GM12878 (cell line): ENCODE data around the gene ZFP64. TPM values are rescaled to one million over a fixed set of nuclear protein-coding genes. Genes with fewer than 3 reads are reported as not detected.

ENCODE experiments used
- ATAC-seq: fragments of 200-7000 bp; cut with Tn5 transposase; 3 replicates; pipeline ENCODE4 v1.9.1; 2020; ENCODE audit warnings: mild to moderate bottlenecking, moderate library complexity
- BruUV-seq: library from RNA; stranded (reverse); fragments of 400-500 nt; replicated peaks from 2 replicates; lab custom pipeline; 2021; lab: Mats Ljungman, UMichigan
- CTCF ChIA-PET: fragments of 300-600 bp; sonication (Branson Sonifier 250); formaldehyde crosslinking; extraction: SDS; loops from one replicate; lab custom pipeline; 2021; ENCODE audit warnings: inconsistent platforms; lab: Yijun Ruan, JAX
- POLR2A ChIA-PET: fragments of 350-600 bp; formaldehyde crosslinking; extraction: SDS; loops from one replicate; lab custom pipeline; 2021; ENCODE audit warnings: inconsistent platforms; lab: Charles Lee
- RAD21 ChIA-PET: fragments of 300-600 bp; sonication (Branson Sonifier 250); formaldehyde crosslinking; loops from one replicate; lab custom pipeline; 2023; ENCODE audit warnings: antibody characterized with exemption; ENCODE audit not compliant: unreplicated experiment; lab: Charles Lee
- SMC1A ChIA-PET: fragments of 300-600 bp; sonication (Branson Sonifier 250); formaldehyde crosslinking; loops from one replicate; lab custom pipeline; 2023; ENCODE audit not compliant: unreplicated experiment, uncharacterized antibody; lab: Charles Lee
- DNase-seq: peaks from one replicate; pipeline ENCODE4 v3.0.0-alpha.2; 2011; ENCODE audit warnings: low read depth, low spot score
- FAIRE-seq: peaks from 3 replicates; lab custom pipeline; 2011; peaks lifted over from hg19 to GRCh38; lab: Jason Lieb, UNC
- H2AFZ ChIP-seq: 2 replicates; pipeline ENCODE4 v1.6.0; 2011; ENCODE audit warnings: low read depth, low read length, control low read depth; ENCODE audit not compliant: control insufficient read depth
- H3K27ac ChIP-seq: 2 replicates; pipeline ENCODE4 v1.5.1; 2011; ENCODE audit warnings: control low read depth; ENCODE audit not compliant: control insufficient read depth, insufficient read depth
- H3K27me3 ChIP-seq, 2 experiments: replicated peaks in 1 of 2; 2 replicates each; pipeline versions ENCODE4 v1.6.0 to v1.6.1; 2011; ENCODE audit warnings: low read length in 1 of 2; ENCODE audit not compliant: control insufficient read depth in 2 of 2, insufficient read depth in 2 of 2
- H3K36me3 ChIP-seq, 2 experiments: 2 replicates each; pipeline ENCODE4 v1.5.1; 2011; ENCODE audit warnings: low read length in 1 of 2; ENCODE audit not compliant: control insufficient read depth in 2 of 2, insufficient read depth in 2 of 2
- H3K4me1 ChIP-seq: 2 replicates; pipeline ENCODE4 v1.6.1; 2011; ENCODE audit warnings: mild to moderate bottlenecking, low read length, moderate library complexity, mixed read lengths; ENCODE audit not compliant: control insufficient read depth, insufficient read depth
- H3K4me2 ChIP-seq: 2 replicates; pipeline ENCODE4 v1.6.0; 2011; ENCODE audit warnings: control low read depth; ENCODE audit not compliant: control insufficient read depth, insufficient read depth
- H3K4me3 ChIP-seq: fragments of 200-600 bp; sonication (generic); 2 replicates; pipeline ENCODE4 v1.5.1; 2016
- H3K79me2 ChIP-seq: 2 replicates; pipeline ENCODE4 v1.6.0; 2011; ENCODE audit warnings: low read length; ENCODE audit not compliant: control insufficient read depth, insufficient read depth
- H3K9ac ChIP-seq: 2 replicates; pipeline ENCODE4 v1.8.0; 2011; ENCODE audit warnings: low read length, control low read depth, mixed read lengths; ENCODE audit not compliant: control insufficient read depth, insufficient read depth
- H3K9me3 ChIP-seq: replicated peaks from 3 replicates; pipeline ENCODE4 v1.5.1; 2011; ENCODE audit warnings: mild to moderate bottlenecking, low read length; ENCODE audit not compliant: control insufficient read depth, insufficient read depth
- H4K20me1 ChIP-seq: 2 replicates; pipeline ENCODE4 v1.6.0; 2011; ENCODE audit not compliant: control insufficient read depth, insufficient read depth
- ATF7 ChIP-seq: fragments of 450-650 bp; IDR thresholded peaks from 2 replicates; pipeline ENCODE4 v1.6.1; 2016; ENCODE audit warnings: low read depth, mild to moderate bottlenecking
- ELK1 ChIP-seq: IDR thresholded peaks from 2 replicates; pipeline ENCODE4 v1.6.1; 2012; ENCODE audit warnings: low read depth, low read length, improper control_type of control experiment
- HDAC6 ChIP-seq: fragments of 200-600 bp; sonication (generic); IDR thresholded peaks from one replicate; pipeline ENCODE4 v1.8.0; 2017; ENCODE audit warnings: antibody characterized with exemption; ENCODE audit not compliant: unreplicated experiment
- HDGF ChIP-seq: fragments of 450-650 bp; IDR thresholded peaks from 2 replicates; pipeline ENCODE4 v1.6.1; 2016; ENCODE audit warnings: antibody characterized with exemption
- HSF1 ChIP-seq: fragments of 150-350 bp; IDR thresholded peaks from 2 replicates; pipeline ENCODE4 v1.6.1; 2014; ENCODE audit warnings: mild to moderate bottlenecking, low read depth, low read length
- KLF5 ChIP-seq: fragments of 450-650 bp; IDR thresholded peaks from 2 replicates; pipeline ENCODE4 v1.6.1; 2014; ENCODE audit warnings: mild to moderate bottlenecking; ENCODE audit not compliant: partially characterized antibody
- MYB ChIP-seq: fragments of 150-350 bp; IDR thresholded peaks from 2 replicates; pipeline ENCODE4 v1.6.1; 2014; ENCODE audit warnings: mild to moderate bottlenecking, low read depth, low read length, borderline replicate concordance
- NFYA ChIP-seq: IDR thresholded peaks from 2 replicates; pipeline ENCODE4 v1.6.1; 2011; ENCODE audit warnings: low read depth, mild to moderate bottlenecking, low read length, improper control_type of control experiment, borderline replicate concordance
- NR2C1 ChIP-seq: fragments of 450-650 bp; IDR thresholded peaks from 2 replicates; pipeline ENCODE4 v1.6.1; 2017; ENCODE audit warnings: antibody characterized with exemption, mild to moderate bottlenecking, moderate library complexity
- POLR2AphosphoS2 ChIP-seq: IDR thresholded peaks from 2 replicates; pipeline ENCODE4 v1.6.1; 2011; ENCODE audit warnings: low read depth, mild to moderate bottlenecking, low read length, improper control_type of control experiment, moderate library complexity
- RBBP5 ChIP-seq: fragments of 200-600 bp; sonication (generic); conservative IDR thresholded peaks from 2 replicates; pipeline ENCODE4 v1.6.1; 2016
- RELB ChIP-seq: fragments of 450-650 bp; IDR thresholded peaks from 2 replicates; pipeline ENCODE4 v1.6.1; 2017; ENCODE audit warnings: low read depth, mild to moderate bottlenecking, moderate library complexity
- SMAD5 ChIP-seq: IDR thresholded peaks from 2 replicates; pipeline ENCODE4 v1.6.1; 2016; ENCODE audit warnings: antibody characterized with exemption, low read depth
- STAT1 ChIP-seq: fragments of 450-650 bp; conservative IDR thresholded peaks from 2 replicates; pipeline ENCODE4 v1.6.1; 2014; ENCODE audit warnings: antibody characterized with exemption, mild to moderate bottlenecking
- TARDBP ChIP-seq: IDR thresholded peaks from 2 replicates; pipeline ENCODE4 v1.6.1; 2016; ENCODE audit warnings: borderline replicate concordance
- TBL1XR1 ChIP-seq: IDR thresholded peaks from 2 replicates; pipeline ENCODE4 v1.6.1; 2012; ENCODE audit warnings: low read depth, low read length, improper control_type of control experiment
- ZBED1 ChIP-seq: IDR thresholded peaks from 2 replicates; pipeline ENCODE4 v1.6.1; 2016; ENCODE audit warnings: borderline replicate concordance
- ZSCAN29 ChIP-seq: fragments of 450-650 bp; IDR thresholded peaks from 2 replicates; pipeline ENCODE4 v1.6.1; 2017; ENCODE audit warnings: mild to moderate bottlenecking, moderate library complexity
- WGBS: methylation state at CpG from one replicate; pipeline ENCODE4 v1.1.6; 2016; ENCODE audit warnings: low lambda C conversion rate; ENCODE audit not compliant: insufficient replicate concordance, insufficient coverage; ENCODE audit errors: missing lambda C conversion rate; 5-methylcytosine and 5-hydroxymethylcytosine counted together
- in situ Hi-C: fragments of 300-500 bp; cut with MboI; formaldehyde crosslinking; loops from 9 replicates; pipeline ENCODE4 v1.14.3; 2018; ENCODE audit warnings: mixed read lengths
- intact Hi-C: fragments of 100-400 bp; cut with micrococcal nuclease; formaldehyde crosslinking; loops from one replicate; pipeline ENCODE4 v1.14.2; 2022; ENCODE audit not compliant: unreplicated experiment
- polyA plus RNA-seq, 11 experiments: library from polyadenylated mRNA; depleted of rRNA in 4 of 11; unstranded in 6 of 11; stranded (reverse) in 5 of 11; fragments of >200 nt; fragmentation: Nextera tagmentation in 4 of 11; fragmentation: Illumina TruSeq in 1 of 11; extraction: Ambion mirVana in 4 of 11; extraction: Trizol in 1 of 11; gene quantifications; 1 replicate in 1 of 11; 2 replicates in 10 of 11; pipeline versions ENCODE4 v1.2.1 to v1.2.3, GENCODE V29; 2011 to 2016; ENCODE audit warnings: inconsistent platforms in 2 of 11, missing spikeins in 2 of 11, low read depth in 1 of 11
- total RNA-seq, 4 experiments: library from RNA; depleted of rRNA in 3 of 4; stranded (reverse); fragments of >200 nt in 3 of 4; fragmentation: Illumina TruSeq in 1 of 4; extraction: Trizol in 1 of 4; gene quantifications; 2 replicates each; pipeline versions ENCODE4 v1.2.1 to v1.2.3, GENCODE V29; 2013 to 2021
- TF ChIP-seq, protein P1 (sequence below): IDR thresholded peaks from 2 replicates; pipeline ENCODE4 v1.6.1; 2012; ENCODE audit warnings: low read depth, low read length, improper control_type of control experiment

Gene ZFP64
- total and polyA plus RNA-seq, 10 of the 15 experiments (the other 5 are each of a cell fraction or from before 2014, with no cell fraction given) = 2.3 to 21.8 (median 11.8) TPM

DNA sequence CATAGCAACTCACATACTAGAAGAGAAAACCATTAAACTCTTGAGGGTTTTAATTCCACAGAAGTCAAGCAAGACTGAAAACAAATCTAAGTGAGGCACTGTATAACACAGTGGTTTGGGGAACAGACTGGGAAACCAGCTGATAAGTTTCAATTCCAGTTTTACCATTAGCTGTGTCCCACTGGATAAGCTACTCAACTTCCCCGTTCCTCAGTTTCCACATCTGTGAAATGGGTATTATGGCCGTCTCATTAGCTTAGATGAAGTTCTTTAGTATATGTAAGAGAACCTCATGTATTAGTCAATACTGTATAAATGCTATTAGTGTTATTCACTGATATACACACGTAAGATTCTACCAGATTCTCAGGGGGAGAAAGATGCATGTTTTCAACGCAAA lies 89.0 kb downstream of the ZFP64 start:
- no TSS peak for BruUV-seq
- intact Hi-C loops = no loop called here
- H3K79me2 ChIP-seq = no peaks in the 10 kb centered on the region
- ATAC-seq (no peak), DNase-seq (no peak), FAIRE-seq (no peak)
- no peaks in the 10 kb centered on the region for H4K20me1 ChIP-seq
- no peak overlapping the region for H3K9ac ChIP-seq
- 48% methylated on average over 4 of the region's 4 CpGs for WGBS
- H3K4me3 ChIP-seq = no peak overlapping the region
- H3K27ac ChIP-seq = no peak overlapping the region
- H3K4me1 ChIP-seq = peaks cover 8% of the 10 kb centered on the region; the same call in 1 of the 2 replicates
- no peaks in the 10 kb centered on the region for H3K9me3 ChIP-seq
- TF ChIP-seq TBL1XR1 (no peak), KLF5 (no peak), ZSCAN29 (no peak), POLR2AphosphoS2 (no peak), HDGF (no peak), MYB (no peak), ZBED1 (no peak), ELK1 (no peak), RBBP5 (no peak), HDAC6 (no peak), SMAD5 (no peak), TARDBP (no peak), HSF1 (no peak), RELB (no peak), NFYA (no peak), ATF7 (no peak), NR2C1 (no peak), STAT1 (no peak)
- TF ChIP-seq, protein P1, sequence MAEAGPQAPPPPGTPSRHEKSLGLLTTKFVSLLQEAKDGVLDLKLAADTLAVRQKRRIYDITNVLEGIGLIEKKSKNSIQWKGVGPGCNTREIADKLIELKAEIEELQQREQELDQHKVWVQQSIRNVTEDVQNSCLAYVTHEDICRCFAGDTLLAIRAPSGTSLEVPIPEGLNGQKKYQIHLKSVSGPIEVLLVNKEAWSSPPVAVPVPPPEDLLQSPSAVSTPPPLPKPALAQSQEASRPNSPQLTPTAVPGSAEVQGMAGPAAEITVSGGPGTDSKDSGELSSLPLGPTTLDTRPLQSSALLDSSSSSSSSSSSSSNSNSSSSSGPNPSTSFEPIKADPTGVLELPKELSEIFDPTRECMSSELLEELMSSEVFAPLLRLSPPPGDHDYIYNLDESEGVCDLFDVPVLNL = no peak
- H3K36me3 ChIP-seq = no peaks in the 10 kb centered on the region
- ChIA-PET POLR2A (no interaction called here), CTCF (no interaction called here), SMC1A (no interaction called here), RAD21 (no interaction called here)
- peaks cover 2 to 6% of the 10 kb centered on the region in 2 experiments; a peak in 3 of 4 replicates for H3K27me3 ChIP-seq
- in situ Hi-C loops = no loop called here
- H2AFZ ChIP-seq = no peak overlapping the region
- H3K4me2 ChIP-seq = no peak overlapping the region
